MCF 10A (cell line): ENCODE results near the gene BBS1. TPM values are rescaled to one million over a fixed set of nuclear protein-coding genes. Genes with fewer than 3 reads are reported as not detected.
"Not testable (repeated sequence)": the region's sequence is repeated elsewhere in the genome, so short reads cannot be mapped to it uniquely, and the experiment has no call there.

Experiments
- BruUV-seq: library from RNA; stranded (reverse); fragments of 400-500 nt; replicated peaks from 2 replicates; lab custom pipeline; 2021; lab: Mats Ljungman, UMichigan
- CTCF ChIA-PET: fragments of 300-600 bp; sonication (Branson Sonifier 250); formaldehyde crosslinking; extraction: SDS; loops from one replicate; lab custom pipeline; 2021; ENCODE audit warnings: antibody characterized with exemption, inconsistent platforms; lab: Yijun Ruan, JAX
- POLR2A ChIA-PET: fragments of 300-600, 350-650 bp; sonication (Branson Sonifier 250); formaldehyde crosslinking; extraction: SDS; loops from one replicate; lab custom pipeline; 2020; ENCODE audit warnings: antibody characterized with exemption, inconsistent platforms; lab: Yijun Ruan, JAX
- DNase-seq: peaks from one replicate; pipeline ENCODE4 v3.0.0-alpha.2; 2018; ENCODE audit not compliant: unreplicated experiment
- H3K27ac Mint-ChIP-seq: one replicate; pipeline ENCODE4 v1.8.0; 2022; ENCODE audit warnings: mild to moderate bottlenecking, low read depth, mixed read lengths; ENCODE audit not compliant: unreplicated experiment
- H3K27me3 Mint-ChIP-seq: one replicate; pipeline ENCODE4 v1.8.0; 2022; ENCODE audit warnings: mixed read lengths; ENCODE audit not compliant: insufficient read depth, unreplicated experiment
- H3K36me3 Mint-ChIP-seq: one replicate; pipeline ENCODE4 v1.8.0; 2022; ENCODE audit warnings: mild to moderate bottlenecking, moderate library complexity, mixed read lengths; ENCODE audit not compliant: insufficient read depth, unreplicated experiment
- H3K4me1 Mint-ChIP-seq: one replicate; pipeline ENCODE4 v1.8.0; 2022; ENCODE audit warnings: mixed read lengths; ENCODE audit not compliant: insufficient read depth, unreplicated experiment
- H3K4me3 Mint-ChIP-seq: one replicate; pipeline ENCODE4 v1.8.0; 2022; ENCODE audit warnings: mild to moderate bottlenecking, moderate library complexity, mixed read lengths; ENCODE audit not compliant: unreplicated experiment
- H3K9me3 Mint-ChIP-seq: one replicate; pipeline ENCODE4 v1.8.0; 2022; ENCODE audit warnings: mixed read lengths; ENCODE audit not compliant: unreplicated experiment
- CTCF ChIP-seq: fragments of 200-600 bp; IDR thresholded peaks from one replicate; pipeline ENCODE4 v1.8.0; 2022; ENCODE audit warnings: antibody characterized with exemption, mild to moderate bottlenecking; ENCODE audit not compliant: unreplicated experiment
- intact Hi-C: fragments of 100-400 bp; cut with micrococcal nuclease; formaldehyde crosslinking; loops from 2 replicates; pipeline ENCODE4 v1.14.1; 2022
- total RNA-seq: library from RNA; stranded (reverse); gene quantifications from 2 replicates; pipeline ENCODE4 v1.2.3, GENCODE V29; 2022

The BBS1 gene
- total RNA-seq, 1 experiment from 2014 or later: 31.7 TPM

- intact Hi-C loops: no loop called here
- H3K9me3 Mint-ChIP-seq: no peaks in the 10 kb centered on the region
- H3K27ac Mint-ChIP-seq: peak overlapping the region; percentile 40
- DNase-seq: peak; percentile 27
- ChIA-PET CTCF (interaction anchor here (0.6 to 1.1 kb wide), 4 partner anchors 17 to 310 kb away, joined by 3 to 6 read pairs (median 3); no protein-coding TSS in a partner anchor), POLR2A (interaction anchor here (1.2 to 1.3 kb wide), 2 partner anchors 26 to 104 kb away, joined by 3 to 4 read pairs; partner anchors contain the start of genes CTSF and MRPL11)
- no peaks in the 10 kb centered on the region for H3K27me3 Mint-ChIP-seq
- peaks cover 36% of the 10 kb centered on the region for H3K4me1 Mint-ChIP-seq
- no peak for TF ChIP-seq CTCF
- H3K36me3 Mint-ChIP-seq: peaks cover 34% of the 10 kb centered on the region
- H3K4me3 Mint-ChIP-seq: no peak overlapping the region
- no TSS peak for BruUV-seq
Observed at GRCh38 chr11:66542362-66542761, 31.9 kb downstream of the BBS1 start.

- Mint-ChIP-seq H3K4me3 (no peak overlapping the region), H3K4me1 (peaks cover 38% of the 10 kb centered on the region), H3K27ac (no peak overlapping the region), H3K36me3 (peaks cover 31% of the 10 kb centered on the region), H3K9me3 (no peaks in the 10 kb centered on the region), H3K27me3 (peaks cover 5% of the 10 kb centered on the region)
- no TSS peak for BruUV-seq
- intact Hi-C loops: no loop called here
- ChIA-PET CTCF (interaction anchor here (0.6 kb wide), 2 partner anchors 16 to 309 kb away, joined by 3 to 4 read pairs; no protein-coding TSS in a partner anchor), POLR2A (interaction anchor here (0.9 to 1.3 kb wide), 2 partner anchors 25 to 33 kb away, joined by 3 to 4 read pairs; partner anchors contain the start of genes BBS1 and CTSF)
- DNase-seq: no peak
- TF ChIP-seq CTCF: no peak
Observed at GRCh38 chr11:66543263-66544107, 33.0 kb downstream of the BBS1 start.

GRCh38 chr11:66544952-66545351 is 34.5 kb downstream of the BBS1 start:
- TSS peak; percentile 80 for BruUV-seq
- DNase-seq, H3K9me3 Mint-ChIP-seq, intact Hi-C loops: not testable (repeated sequence)
- peak overlapping the region; percentile 92 for H3K27ac Mint-ChIP-seq
- H3K27me3 Mint-ChIP-seq: peaks cover 15% of the 10 kb centered on the region
- POLR2A ChIA-PET: interaction anchor here (1.0 to 2.8 kb wide), 12 partner anchors 9 to 132 kb away, joined by 3 to 33 read pairs (median 10); partner anchors contain the start of genes BBS1, CTSF, DPP3 and RBM14
- H3K4me1 Mint-ChIP-seq: peaks cover 41% of the 10 kb centered on the region
- peaks cover 21% of the 10 kb centered on the region for H3K36me3 Mint-ChIP-seq
- peak overlapping the region; percentile 78 for H3K4me3 Mint-ChIP-seq
- CTCF ChIA-PET: interaction anchor here (0.8 kb wide), 1 partner anchor 33 kb away, joined by 3 read pairs; no protein-coding TSS in a partner anchor

- Mint-ChIP-seq H3K4me3 (peak within 1 kb of the TSS; percentile 78), H3K27ac (peak within 1 kb of the TSS; percentile 92), H3K9me3 (no peaks in the 10 kb centered on the region), H3K27me3 (peaks cover 15% of the 10 kb centered on the region), H3K36me3 (peaks cover 16% of the 10 kb centered on the region), H3K4me1 (peaks cover 41% of the 10 kb centered on the region)
- intact Hi-C loops: loop anchor here (1.0 kb wide), 1 partner anchor 132 kb away; no protein-coding TSS in a partner anchor
- POLR2A ChIA-PET: interaction anchor here (0.6 to 2.8 kb wide), 23 partner anchors 8 to 197 kb away, joined by 3 to 33 read pairs (median 5); partner anchors contain the start of genes BBS1, CCDC87, CCS and CTSF
- no peak for TF ChIP-seq CTCF
- CTCF ChIA-PET: interaction anchor here (0.6 to 0.8 kb wide), 3 partner anchors 32 to 92 kb away, joined by 3 read pairs; no protein-coding TSS in a partner anchor
- DNase-seq: peak; percentile 98
- BruUV-seq: no TSS peak
Observed at GRCh38 chr11:66545701-66546367, 35.4 kb downstream of the BBS1 start, which contains the start of gene ZDHHC24. Gene ZDHHC24, minus strand, starts transcription at chr11:66546048. Its CDS starts 45 bp downstream, at chr11:66546003.
